ENCODE measurements around the gene FSTL5.

The FSTL5 gene

DNA sequence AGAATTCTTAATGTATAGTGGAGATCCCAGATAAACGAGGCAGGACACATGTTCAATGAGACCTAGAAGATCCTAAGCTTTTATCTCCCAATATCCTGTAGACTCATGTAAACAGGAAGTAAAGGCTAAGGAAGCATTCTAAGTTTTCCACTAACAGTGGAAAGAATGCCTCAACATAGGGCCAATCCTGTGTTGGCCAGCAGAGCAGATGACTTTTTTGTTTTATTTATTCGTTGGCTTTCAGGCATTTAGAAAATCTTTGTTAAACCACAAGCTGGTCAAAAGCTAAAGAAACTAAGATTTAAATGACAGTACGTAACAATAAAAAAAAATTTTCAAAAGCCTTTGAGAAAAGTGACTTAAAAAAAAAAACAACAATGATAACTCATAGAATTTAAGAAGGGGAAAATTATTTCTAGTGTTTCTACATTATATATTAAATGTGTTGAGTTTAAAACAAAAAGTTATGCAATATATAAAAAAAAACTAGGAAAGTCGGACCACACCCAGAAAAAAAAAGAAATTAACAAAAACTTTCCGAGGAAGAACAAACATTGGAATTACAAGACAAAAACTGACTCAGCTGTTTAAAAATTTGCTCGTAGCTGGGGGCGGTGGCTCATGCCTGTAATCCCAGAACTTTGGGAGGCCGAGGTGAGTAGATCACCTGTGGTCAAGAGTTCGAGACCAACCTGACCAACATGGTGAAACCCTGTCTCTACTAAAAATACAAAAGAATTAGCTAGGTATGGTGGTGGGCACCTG is 759.3 kb downstream of the FSTL5 start:
- Histone ChIP-seq H3K36me3 (no peaks in the 10 kb centered on the region), H3K27me3 (no peaks in the 10 kb centered on the region), H3K4me3 (ENCODE audit: low read depth in 1 of 2, low read length in 1 of 2) (no peak overlapping the region), H3K4me1 (ENCODE audit: control insufficient read depth in 1 of 2, insufficient read depth in 1 of 2, low read depth in 1 of 2, low read length in 1 of 2) (no peaks in the 10 kb centered on the region), H3K27ac (no peak overlapping the region), H3K9me3 (no peaks in the 10 kb centered on the region)
- TF ChIP-seq, protein P1, sequence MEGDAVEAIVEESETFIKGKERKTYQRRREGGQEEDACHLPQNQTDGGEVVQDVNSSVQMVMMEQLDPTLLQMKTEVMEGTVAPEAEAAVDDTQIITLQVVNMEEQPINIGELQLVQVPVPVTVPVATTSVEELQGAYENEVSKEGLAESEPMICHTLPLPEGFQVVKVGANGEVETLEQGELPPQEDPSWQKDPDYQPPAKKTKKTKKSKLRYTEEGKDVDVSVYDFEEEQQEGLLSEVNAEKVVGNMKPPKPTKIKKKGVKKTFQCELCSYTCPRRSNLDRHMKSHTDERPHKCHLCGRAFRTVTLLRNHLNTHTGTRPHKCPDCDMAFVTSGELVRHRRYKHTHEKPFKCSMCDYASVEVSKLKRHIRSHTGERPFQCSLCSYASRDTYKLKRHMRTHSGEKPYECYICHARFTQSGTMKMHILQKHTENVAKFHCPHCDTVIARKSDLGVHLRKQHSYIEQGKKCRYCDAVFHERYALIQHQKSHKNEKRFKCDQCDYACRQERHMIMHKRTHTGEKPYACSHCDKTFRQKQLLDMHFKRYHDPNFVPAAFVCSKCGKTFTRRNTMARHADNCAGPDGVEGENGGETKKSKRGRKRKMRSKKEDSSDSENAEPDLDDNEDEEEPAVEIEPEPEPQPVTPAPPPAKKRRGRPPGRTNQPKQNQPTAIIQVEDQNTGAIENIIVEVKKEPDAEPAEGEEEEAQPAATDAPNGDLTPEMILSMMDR (IDR thresholded peaks at IDR 0.05): no peak

DNA sequence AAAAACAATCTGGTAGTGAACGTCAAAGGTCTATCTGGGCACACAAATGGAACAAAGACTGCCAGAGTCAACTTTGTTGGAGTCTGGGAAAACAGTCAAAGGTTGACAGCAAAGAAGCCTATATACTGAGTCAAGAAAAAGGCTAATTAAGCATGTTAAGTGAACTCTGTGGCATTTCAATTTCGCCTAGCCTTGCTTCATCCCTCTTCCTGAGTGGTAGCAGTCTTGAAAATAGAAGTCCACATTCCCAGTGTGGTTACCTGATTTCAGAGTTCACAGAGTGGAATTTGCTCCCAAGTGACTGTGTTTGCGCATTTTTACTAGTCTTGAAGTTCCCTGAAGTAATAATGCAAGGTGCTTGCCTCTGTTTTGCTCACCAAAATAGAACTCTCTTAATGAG is 760.0 kb downstream of the FSTL5 start:
- H3K36me3 ChIP-seq: no peaks in the 10 kb centered on the region
- H3K4me3 ChIP-seq (ENCODE audit: low read depth in 1 of 2, low read length in 1 of 2): no peak overlapping the region
- TF ChIP-seq, protein P1 (IDR thresholded peaks at IDR 0.05): no peak
- H3K4me1 ChIP-seq (ENCODE audit: control insufficient read depth in 1 of 2, insufficient read depth in 1 of 2, low read depth in 1 of 2, low read length in 1 of 2): no peaks in the 10 kb centered on the region
- no peaks in the 10 kb centered on the region for H3K9me3 ChIP-seq
- no peak overlapping the region for H3K27ac ChIP-seq
- H3K27me3 ChIP-seq: no peaks in the 10 kb centered on the region

DNA sequence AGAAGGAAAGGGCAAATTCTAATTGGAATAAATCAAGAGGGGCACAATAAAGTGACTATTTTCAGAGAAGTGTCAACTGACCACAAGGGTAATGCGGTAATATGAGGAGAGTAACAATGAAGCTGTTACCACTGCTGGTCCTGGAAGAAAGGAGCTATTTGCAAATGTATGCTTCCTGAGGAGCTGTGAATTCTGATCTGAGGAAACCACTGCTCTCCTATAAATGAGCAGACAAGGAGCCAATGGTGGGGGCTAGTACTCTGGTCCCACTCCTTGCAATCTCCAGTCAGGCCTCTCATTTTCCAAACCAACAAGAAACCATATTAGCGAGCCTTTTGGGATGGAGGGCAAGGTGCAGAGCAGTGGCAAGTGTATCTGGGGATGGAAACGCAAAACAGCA is 770.2 kb downstream of the FSTL5 start:
- TF ChIP-seq, protein P1 (IDR thresholded peaks at IDR 0.05): no peak
- Histone ChIP-seq H3K27me3 (no peaks in the 10 kb centered on the region), H3K4me3 (ENCODE audit: low read depth in 1 of 2, low read length in 1 of 2) (no peak overlapping the region), H3K27ac (no peak overlapping the region), H3K9me3 (no peaks in the 10 kb centered on the region), H3K36me3 (no peaks in the 10 kb centered on the region), H3K4me1 (ENCODE audit: control insufficient read depth in 1 of 2, insufficient read depth in 1 of 2, low read depth in 1 of 2, low read length in 1 of 2) (no peaks in the 10 kb centered on the region)

DNA sequence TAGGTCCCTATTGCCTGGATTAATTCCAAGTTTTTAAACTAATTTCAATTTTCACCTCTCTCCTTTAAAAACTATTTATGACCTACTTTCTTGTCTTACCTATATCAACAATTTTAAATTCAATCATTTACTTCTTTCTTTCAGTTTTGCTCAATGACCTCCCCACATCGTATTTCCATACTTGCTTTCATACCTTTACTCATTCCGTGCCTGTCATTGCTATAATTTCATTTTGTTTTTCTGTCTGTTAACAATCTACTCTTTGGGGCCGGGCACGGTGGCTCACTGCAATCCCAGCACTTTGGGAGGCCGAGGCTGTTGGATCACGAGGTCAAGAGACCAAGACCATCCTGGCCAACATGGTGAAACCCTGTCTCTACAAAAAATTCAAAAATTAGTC is 781.1 kb downstream of the FSTL5 start:
- no peak overlapping the region for H3K4me3 ChIP-seq (ENCODE audit: low read depth in 1 of 2, low read length in 1 of 2)
- H3K4me1 ChIP-seq (ENCODE audit: control insufficient read depth in 1 of 2, insufficient read depth in 1 of 2, low read depth in 1 of 2, low read length in 1 of 2): no peaks in the 10 kb centered on the region
- H3K36me3 ChIP-seq: no peaks in the 10 kb centered on the region
- no peaks in the 10 kb centered on the region for H3K9me3 ChIP-seq
- H3K27ac ChIP-seq: no peak overlapping the region
- H3K27me3 ChIP-seq: no peaks in the 10 kb centered on the region
- TF ChIP-seq, protein P1 (IDR thresholded peaks at IDR 0.05): no peak

DNA sequence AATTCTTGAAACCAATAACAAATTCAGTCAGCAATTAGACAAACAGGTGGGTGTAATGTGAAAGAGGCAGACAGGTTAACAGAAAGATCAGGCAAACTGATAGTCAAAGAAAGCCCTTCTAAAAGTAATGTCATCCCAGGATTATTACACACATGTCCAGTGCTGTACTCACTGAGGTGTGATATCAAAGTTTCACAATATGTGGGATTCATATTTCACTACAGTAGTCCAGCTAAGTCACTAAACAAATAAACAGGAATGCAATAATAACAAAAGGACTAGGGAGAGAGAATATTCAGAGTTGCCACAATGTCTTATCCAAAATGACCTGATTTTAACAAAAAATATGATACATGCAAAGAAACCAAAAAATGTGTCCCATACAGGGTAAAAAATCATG is 787.5 kb downstream of the FSTL5 start:
- no peak overlapping the region for H3K4me3 ChIP-seq (ENCODE audit: low read depth in 1 of 2, low read length in 1 of 2)
- H3K27ac ChIP-seq: no peak overlapping the region
- TF ChIP-seq, protein P1 (IDR thresholded peaks at IDR 0.05): no peak
- H3K4me1 ChIP-seq (ENCODE audit: control insufficient read depth in 1 of 2, insufficient read depth in 1 of 2, low read depth in 1 of 2, low read length in 1 of 2): no peaks in the 10 kb centered on the region
- H3K36me3 ChIP-seq: no peaks in the 10 kb centered on the region
- peaks cover 3% of the 10 kb centered on the region for H3K9me3 ChIP-seq
- no peaks in the 10 kb centered on the region for H3K27me3 ChIP-seq
